ENCODE results near the gene PDXDC1.
"Not testable (repeated sequence)": the region's sequence is repeated elsewhere in the genome, so short reads cannot be mapped to it uniquely, and the experiment has no call there.

Gene PDXDC1

DNA sequence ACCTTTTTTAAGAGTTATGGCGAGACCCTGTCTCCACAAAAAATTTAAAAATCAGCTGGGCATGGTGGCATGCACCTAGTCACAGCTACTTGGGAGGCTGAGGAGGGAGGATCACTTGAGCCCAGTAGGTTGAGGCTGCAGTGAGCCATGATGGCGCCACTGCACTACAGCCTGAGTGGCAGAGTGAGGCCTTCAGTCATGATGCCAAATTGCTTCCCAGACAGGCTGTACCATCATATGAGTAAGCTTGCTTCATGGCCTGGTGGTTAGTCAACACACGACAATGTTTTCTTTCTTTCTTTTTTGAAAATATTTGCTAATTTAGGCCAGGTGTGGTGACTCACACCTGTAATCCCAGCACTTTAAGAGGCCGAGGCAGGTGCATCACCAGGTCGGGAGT lies 68.5 kb downstream of the PDXDC1 start:
- DNase-seq, result no peak

GRCh38 chr16:15044286-15044685 lies 69.5 kb downstream of the PDXDC1 start:
- no peak for DNase-seq

DNA sequence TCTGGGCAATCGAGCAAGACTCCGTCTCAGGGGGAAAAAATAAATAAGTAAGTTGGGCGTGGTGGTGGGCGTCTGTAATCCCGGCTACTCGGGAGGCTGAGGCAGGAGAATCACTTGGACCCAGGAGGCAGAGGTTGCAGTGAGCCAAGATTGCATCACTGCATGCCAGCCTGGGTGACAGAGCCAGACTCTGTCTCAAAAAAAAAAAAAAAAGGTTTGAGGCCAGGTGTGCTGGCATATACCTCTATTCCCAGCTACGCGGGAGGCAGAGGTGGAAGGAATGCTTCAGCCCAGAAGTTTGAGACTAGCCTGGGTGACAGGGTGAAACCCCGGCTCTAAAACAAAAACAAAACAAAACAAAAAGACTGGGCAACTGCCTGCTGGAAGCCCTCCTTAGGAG lies 70.4 kb downstream of the PDXDC1 start:
- DNase-seq, result not testable (repeated sequence)

DNA sequence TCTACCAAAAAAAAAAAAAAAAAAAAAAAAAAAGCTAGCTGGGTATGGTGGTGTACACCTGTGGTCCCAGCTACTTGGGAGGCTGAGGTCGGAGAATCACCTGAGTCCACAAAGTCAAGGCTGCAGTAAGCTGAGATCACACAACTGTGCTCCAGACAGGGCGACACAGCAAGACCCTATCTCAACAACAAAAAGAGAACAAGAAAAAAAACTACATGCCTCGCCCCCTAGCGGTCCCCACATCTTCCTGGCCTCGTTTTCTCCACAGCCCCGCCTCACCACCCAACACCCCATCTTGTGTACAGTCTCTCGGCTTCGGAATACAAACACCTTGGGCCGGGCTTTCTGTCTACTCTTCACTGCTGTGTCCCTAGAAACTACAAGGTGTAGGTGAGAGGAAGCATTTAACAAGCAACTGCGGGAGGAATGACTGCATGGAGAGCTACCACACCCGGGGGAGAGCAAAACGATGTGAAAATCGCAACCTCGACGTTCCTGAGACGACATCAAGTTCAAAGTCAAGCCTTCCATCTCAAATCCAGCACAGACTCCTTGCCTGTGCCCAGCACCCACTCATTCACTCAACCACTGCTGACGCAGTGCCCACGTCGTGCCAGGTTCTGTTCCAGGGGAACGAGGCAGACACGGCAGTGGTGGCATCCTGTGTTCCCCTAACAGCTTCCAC lies 72.0 kb downstream of the PDXDC1 start:
- DNase-seq, result no peak

- no peak for DNase-seq
These were observed 74.9 kb downstream of the PDXDC1 start for GRCh38 chr16:15049581-15050180.

DNA sequence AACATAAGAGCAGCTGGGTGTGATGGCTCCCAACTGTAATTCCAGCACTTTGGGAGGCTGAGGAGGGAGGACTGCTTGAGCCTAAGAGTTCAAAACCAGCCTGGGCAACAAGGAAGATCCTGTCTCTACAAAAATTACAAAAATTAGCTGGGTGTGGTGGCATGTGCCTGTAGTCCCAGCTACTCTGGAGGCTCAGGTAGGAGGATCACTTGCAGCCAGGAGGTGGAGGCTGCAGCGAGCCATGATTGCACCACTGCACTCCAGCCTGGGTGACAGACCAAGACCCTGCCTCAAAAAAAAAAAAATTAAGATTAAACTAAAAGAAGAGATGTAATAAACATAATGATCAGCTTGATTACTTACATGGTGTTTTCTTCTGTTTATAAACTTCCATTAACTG lies 75.6 kb downstream of the PDXDC1 start:
- not testable (repeated sequence) for DNase-seq

GRCh38 chr16:15051387-15051951 lies 76.6 kb downstream of the PDXDC1 start:
- no peak for DNase-seq

DNA sequence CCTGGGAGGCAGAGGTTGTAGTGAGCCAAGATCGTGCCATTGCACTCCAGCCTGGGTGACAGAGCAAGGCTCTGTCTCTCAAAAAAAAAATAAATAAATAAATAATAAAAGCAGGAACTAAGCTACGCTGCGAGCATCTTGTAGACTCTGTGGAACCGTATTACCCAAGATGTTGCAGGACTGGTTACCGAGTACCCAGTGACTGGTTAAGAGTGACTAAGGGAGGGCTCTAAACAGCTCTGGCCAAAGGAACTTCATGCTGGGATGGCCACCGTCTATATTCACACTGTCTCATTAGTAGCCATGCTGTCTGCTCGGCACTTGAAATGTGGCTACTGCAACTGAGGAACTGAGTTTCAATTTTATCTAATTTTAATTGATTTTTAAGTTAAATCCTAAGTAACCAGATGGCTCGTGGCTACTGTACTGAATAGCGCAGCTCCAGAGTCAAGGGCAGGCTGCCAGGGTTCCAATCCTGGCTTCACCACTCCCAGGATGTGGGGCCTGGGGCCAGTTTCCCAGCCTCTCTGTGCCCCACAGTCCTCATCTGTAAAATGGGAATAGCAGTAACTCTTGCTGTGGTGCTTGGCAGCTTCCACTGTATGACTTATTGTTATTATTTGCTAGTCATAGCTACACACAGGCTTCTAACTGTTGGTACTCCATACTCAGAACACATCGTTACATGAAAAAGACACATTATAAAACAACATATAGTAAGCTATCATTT lies 78.1 kb downstream of the PDXDC1 start:
- DNase-seq, result no peak

GRCh38 chr16:15053904-15054303 lies 79.1 kb downstream of the PDXDC1 start:
- DNase-seq, result no peak

DNA sequence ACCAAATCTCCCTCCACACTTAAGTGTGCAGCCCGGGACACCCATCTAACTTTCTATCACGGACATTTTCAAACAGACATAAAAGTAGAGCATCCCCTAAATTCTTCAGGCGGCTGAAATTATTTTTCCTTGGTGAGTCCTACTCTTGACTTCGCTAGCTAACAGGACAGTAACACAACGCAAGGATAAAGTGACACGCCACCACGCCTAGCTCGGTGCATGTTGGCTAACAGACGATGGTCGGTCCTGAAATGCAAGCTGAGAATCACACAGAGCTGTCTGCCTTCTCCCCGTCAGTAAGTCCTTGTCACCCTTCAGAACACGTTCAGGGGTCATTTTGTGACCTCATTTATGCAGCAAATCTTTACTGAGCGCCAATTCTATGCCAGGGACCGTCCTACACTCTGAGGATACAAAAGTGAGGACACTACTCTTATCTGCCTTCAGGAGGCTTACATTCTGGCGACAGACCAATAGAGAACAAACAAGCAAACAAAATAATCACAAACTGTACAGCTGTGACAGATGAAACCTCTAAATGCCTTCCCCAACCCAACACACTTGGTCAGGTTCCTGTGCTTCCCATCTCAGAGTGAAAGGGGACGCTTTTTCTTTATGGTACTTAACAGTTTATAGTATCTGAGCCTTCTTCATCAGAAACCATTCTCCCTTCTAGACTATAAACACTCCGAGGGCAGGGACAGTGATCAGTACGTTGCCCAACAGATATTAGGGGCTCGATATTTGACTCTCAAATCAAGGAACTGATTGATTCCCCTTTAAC lies 79.7 kb downstream of the PDXDC1 start:
- no peak for DNase-seq

GRCh38 chr16:15055141-15056053 lies 80.6 kb downstream of the PDXDC1 start:
- DNase-seq, result peak; percentile 4

GRCh38 chr16:15057681-15058417 lies 83.0 kb downstream of the PDXDC1 start:
- DNase-seq, result no peak

DNA sequence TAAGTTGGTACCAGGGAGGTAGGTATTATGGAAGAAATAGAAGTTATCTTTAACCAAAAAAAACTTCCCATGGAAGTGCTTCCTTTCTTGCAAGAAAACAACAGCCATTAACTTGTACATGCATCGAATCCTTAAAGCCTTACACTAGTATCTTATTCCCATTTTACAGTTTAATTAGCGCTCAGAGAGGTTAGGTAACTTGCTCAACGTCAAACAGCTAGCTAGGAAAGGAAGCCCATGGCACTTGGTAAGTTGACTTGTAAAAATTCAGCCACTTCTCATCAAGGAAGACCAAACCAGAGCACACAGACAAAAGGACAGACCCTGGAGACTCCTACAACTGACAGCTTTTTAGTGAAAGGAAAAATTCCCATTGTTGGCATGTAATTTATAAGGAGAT lies 84.5 kb downstream of the PDXDC1 start:
- DNase-seq, result no peak

- DNase-seq, result not testable (repeated sequence)
These were observed 87.4 kb downstream of the PDXDC1 start for GRCh38 chr16:15062085-15062810.

DNA sequence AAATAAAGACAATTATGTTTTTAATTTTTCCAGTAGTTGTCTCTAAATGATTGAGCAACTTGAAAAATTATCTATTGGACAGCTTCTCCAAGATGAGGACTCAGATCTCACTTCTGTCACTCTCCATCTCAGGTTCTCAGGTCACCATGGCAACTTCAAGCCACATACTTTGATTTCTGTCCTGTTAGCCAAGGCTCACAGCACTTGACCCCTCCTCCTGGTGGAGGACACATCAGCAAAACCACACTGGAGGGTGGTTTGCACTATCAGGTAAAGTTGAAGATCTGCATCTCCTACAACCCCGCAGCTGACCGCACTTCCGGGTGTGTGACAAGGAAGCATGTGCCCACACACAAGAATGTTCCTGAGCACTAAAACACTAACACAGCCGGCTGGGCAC lies 91.1 kb downstream of the PDXDC1 start:
- DNase-seq, result not testable (repeated sequence)

- DNase-seq, result not testable (repeated sequence)
These were observed 91.9 kb downstream of the PDXDC1 start for GRCh38 chr16:15066690-15067089.

DNA sequence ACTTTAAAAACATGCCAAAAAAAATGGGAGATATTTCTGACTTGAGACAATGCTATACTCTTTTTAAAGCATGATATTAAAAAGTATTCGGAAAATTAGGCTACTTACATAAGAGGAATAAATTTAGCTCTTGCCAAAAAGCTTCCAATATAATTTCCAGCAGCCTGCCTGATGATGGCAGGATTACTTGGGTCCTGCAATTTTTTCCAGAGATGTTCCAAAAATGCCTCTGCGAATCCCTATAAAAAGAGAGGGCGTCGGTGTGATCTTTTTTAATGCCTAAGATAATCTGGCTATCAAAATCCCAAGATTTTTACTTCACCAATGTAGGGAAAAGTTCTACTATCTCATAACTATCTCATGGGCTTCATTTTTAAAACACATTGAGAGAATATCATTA lies 96.2 kb downstream of the PDXDC1 start:
- DNase-seq, result not testable (repeated sequence)

DNA sequence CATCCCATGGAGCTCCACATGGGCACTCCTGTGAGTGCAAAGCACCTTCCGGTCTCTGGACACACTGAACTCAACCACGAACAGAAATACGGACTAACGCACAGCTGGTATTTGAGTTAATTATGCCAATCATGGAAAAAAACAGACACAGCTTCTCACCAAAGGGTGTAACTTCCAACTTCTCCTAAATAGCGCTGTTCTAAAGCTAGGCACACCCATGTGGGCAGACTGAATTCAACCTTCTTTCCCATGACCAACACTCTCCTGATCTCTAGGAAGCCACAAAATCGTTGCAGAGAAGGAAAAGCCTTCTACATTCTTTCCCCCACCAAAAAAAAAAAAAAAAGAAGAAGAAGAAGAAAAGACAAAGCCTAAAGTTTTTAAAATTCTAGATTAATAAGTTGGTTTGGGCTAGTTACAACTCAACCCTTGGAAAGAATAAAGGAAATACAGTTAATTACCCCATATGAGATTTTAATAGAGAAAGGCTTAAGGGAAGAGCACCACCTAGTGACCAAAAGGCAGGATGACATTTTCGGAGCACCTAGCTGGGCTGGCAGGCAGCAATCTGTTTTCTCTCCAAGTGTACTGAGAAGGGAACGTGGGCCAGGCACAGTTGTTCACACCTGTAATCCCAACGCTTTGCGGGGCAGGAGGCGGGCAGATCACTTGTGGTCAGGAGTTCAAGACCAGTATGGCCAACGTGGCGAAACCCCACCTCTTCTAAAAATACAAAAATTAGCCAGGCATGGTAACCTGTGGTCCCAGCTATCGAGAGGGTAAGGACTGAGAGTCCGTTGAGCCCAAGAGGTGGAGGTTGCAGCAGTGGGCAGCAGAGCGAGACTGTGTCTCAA lies 97.3 kb downstream of the PDXDC1 start:
- not testable (repeated sequence) for DNase-seq

- DNase-seq, result no peak
These were observed 98.3 kb downstream of the PDXDC1 start for GRCh38 chr16:15073101-15073500.

All from CD4-positive, alpha-beta T cell treated with Interleukin-12 subunit alpha and Interleukin-12 subunit beta, for 1 hour (primary cell).